HG03565 (cell line): ENCODE results near the gene ERF.

Experiments used
- ATAC-seq: cut with Tn5 transposase; IDR thresholded peaks from one replicate; pipeline ENCODE4 v1.9.1; 2021; ENCODE audit warnings: mild to moderate bottlenecking, moderate library complexity; ENCODE audit not compliant: unreplicated experiment

ERF gene

DNA sequence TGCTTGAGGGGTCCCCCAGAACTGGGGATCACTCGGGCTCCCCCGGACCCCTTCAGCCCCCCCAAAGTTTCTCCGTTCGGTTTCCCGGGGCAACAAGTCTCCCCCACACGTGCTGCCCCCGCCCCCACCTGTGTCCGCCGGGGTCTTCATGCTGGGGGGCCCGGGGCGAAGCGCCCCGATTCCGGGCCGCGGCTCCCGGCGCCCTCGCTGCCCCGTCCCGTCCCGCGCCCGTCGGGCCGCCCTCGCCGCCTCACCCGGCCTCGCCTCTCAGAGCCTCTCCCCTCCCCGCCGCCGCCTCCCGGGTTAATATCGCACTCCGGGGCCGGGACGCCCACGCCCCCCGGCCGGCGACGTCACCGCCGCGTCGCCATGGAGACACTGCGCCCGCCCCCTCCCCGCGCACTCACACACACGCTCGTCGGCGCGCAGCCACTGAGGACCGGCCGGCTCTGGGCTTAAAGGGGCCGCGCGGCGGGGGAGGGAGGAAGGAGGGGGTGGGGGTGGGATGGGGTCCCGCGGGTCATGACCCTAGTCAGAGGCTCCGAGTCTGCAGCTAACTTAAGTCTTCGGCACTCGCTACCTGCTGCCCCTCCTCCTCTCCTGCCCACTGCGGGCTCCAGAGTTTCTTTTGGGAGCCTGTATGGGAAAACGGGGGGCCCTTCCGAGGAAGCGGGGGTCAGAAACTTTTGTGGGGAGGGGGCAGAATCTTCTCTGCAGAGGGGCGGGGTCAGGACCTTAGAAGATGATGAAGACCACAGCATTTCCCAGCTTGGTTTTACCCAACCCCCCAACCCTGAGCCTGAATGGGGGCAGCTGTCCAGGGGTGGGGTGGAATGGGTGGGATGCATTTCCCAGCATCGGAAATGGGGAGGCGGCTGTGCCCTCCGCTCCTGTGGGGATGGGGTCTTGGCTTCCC, at the start of gene ERF:
TSS of gene ERF (minus strand) at position 279 of the 916 bp plus-strand sequence. CDS start at position 150, 129 bp downstream.
- peak; percentile 47 for ATAC-seq

GRCh38 chr19:42303876-42304275, 48.9 kb upstream of the ERF start:
- no peak for ATAC-seq

- ATAC-seq: no peak
Observed at GRCh38 chr19:42303101-42303464, 48.2 kb upstream of the ERF start.

- ATAC-seq: no peak
Observed at GRCh38 chr19:42301646-42302203, 46.8 kb upstream of the ERF start, which contains the start of gene PRR19. PRR19 (plus strand) TSS chr19:42302132; CDS start chr19:42309585, 7,453 bp downstream.

DNA sequence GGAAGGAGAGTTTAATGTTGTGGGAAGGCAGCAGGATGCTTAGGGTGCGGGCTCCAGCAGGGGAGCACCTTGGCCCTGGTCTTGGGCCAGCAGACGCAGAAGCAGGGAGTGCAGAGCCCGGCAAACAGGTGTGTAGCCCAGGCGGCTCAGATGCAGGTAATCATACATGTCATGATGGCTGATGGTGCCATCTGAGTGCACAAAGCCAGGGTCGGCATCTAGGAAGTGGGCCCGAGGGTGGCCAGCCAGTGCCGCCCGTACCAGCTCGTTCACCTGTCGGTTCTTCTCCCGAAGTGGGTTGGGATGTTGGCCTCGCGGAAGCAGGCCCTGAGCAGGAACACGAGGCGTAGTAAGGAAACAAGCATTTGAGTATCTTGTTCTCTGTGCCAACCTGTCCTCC, 42.1 kb upstream of the ERF start:
- ATAC-seq: no peak

DNA sequence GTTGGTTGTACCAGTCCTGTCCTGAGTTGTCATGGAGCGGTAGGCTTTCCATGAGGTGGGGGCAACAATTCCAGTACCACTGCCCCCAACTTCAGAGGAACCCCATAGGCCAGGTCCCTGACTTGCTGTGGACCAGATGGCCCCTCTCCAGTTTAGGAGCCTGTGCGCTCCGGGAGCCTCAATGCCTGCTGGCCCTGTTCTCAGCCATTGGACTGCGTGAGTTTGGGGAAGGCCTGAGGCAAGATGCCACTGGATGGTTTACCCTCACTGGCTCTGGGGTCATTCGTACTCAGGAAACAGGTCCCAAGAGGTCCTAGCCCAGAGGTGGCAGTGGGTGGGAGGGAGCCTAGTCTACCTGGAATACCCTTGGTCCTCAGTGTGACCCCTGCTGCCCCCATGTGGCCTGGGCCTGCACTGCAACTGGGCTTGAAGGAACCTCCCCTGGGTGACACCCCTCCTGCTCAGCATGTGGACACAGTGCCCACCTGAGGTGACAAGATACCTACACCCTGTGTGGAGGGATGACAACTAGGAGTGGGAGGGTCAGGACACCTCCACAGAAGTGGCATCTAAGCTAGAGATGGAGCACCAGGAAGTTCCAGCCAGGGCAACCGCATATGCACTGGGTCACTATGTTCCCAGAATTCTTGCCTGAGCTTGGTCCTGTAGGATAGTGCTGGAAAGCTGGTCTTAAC, 41.0 kb upstream of the ERF start:
- ATAC-seq: no peak

GRCh38 chr19:42295342-42295741, 40.4 kb upstream of the ERF start:
- no peak for ATAC-seq

DNA sequence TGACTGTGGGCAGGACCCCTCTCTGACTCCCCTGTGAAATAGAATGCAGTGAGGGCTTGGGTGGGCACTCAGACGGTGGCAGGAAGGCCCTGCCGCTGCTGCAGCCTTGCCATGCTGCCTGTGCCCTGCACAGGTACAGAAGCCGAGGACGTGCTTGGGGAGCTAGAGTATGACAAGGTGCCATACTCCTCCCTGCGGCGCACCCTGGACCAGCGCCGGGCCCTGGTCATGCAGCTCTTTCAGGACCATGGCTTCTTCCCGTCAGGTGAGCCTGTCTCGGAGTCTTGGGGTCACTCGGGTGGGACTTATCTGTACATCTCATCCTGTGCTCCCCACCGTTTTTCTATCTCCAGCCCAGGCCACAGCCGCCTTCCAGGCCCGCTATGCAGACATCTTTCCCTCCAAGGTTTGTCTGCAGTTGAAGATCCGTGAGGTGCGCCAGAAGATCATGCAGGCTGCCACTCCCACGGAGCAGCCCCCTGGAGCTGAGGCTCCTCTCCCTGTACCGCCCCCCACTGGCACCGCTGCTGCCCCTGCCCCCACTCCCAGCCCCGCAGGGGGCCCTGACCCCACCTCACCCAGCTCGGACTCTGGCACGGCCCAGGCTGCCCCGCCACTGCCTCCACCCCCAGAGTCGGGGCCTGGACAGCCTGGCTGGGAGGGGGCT, 39.7 kb upstream of the ERF start:
- no peak for ATAC-seq

- ATAC-seq: no peak
Observed at GRCh38 chr19:42293948-42294347, 39.0 kb upstream of the ERF start.

GRCh38 chr19:42293540-42293939, 38.6 kb upstream of the ERF start:
- ATAC-seq: no peak

GRCh38 chr19:42292963-42293362, 38.0 kb upstream of the ERF start:
- ATAC-seq: no peak

GRCh38 chr19:42292042-42292960, 37.4 kb upstream of the ERF start:
- no peak for ATAC-seq

- no peak for ATAC-seq
Observed at GRCh38 chr19:42291435-42291810, 36.5 kb upstream of the ERF start.

DNA sequence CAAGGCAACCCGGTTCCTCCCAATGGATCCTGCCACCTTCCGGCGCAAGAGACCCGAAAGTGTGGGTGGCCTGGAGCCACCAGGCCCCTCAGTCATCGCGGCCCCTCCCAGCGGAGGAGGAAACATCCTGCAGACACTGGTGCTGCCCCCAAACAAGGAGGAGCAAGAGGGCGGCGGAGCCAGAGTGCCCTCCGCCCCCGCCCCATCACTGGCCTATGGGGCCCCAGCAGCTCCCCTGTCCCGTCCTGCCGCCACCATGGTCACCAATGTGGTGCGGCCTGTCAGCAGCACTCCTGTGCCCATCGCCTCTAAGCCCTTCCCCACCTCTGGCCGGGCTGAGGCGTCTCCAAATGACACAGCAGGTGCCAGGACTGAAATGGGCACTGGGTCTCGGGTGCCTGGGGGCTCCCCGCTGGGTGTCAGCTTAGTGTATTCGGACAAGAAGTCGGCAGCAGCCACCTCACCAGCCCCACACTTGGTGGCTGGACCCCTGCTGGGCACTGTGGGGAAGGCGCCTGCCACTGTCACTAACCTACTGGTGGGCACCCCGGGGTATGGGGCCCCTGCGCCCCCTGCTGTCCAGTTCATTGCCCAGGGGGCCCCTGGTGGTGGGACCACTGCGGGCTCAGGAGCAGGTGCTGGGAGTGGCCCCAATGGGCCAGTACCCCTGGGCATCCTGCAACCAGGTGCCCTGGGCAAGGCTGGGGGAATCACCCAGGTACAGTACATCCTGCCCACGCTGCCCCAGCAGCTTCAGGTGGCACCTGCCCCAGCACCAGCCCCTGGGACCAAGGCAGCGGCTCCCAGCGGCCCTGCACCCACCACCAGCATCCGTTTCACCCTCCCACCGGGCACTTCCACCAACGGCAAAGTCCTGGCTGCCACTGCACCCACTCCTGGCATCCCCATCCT, 35.9 kb upstream of the ERF start:
- no peak for ATAC-seq

DNA sequence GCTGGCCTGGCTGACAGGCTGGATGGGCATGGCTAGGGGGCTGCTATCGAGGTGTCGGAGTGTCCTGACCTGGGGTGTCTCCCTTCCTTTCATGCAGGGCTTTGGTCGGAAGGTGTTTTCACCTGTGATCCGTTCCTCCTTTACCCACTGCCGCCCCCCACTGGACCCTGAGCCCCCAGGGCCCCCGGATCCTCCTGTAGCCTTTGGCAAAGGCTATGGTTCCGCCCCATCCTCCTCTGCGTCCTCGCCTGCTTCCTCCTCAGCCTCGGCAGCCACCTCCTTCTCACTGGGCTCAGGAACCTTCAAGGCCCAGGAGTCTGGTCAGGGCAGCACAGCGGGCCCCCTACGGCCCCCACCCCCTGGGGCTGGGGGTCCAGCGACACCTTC, 35.2 kb upstream of the ERF start:
- no peak for ATAC-seq

DNA sequence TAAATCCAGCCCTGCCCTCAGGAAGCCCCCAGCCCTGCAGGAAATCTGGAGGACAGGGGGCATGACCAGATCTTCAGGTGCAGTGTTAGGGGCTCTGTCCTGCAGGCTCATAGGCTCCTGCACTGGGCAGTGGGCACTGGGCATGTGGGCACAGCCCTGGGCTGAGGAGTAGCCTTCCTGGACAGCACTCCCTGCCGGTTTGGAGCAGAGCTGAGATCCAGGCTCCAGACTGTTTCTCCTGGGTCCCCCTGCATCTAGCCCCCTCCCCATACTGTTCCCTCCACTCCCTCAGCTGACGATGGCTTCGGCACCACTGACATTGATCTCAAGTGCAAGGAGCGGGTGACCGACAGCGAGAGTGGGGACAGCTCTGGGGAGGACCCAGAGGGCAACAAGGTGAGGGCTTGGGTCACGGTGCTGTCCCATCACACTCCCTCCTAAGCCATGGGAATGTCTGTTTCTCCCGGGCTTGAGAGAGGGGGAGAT, 34.7 kb upstream of the ERF start:
- ATAC-seq: no peak

DNA sequence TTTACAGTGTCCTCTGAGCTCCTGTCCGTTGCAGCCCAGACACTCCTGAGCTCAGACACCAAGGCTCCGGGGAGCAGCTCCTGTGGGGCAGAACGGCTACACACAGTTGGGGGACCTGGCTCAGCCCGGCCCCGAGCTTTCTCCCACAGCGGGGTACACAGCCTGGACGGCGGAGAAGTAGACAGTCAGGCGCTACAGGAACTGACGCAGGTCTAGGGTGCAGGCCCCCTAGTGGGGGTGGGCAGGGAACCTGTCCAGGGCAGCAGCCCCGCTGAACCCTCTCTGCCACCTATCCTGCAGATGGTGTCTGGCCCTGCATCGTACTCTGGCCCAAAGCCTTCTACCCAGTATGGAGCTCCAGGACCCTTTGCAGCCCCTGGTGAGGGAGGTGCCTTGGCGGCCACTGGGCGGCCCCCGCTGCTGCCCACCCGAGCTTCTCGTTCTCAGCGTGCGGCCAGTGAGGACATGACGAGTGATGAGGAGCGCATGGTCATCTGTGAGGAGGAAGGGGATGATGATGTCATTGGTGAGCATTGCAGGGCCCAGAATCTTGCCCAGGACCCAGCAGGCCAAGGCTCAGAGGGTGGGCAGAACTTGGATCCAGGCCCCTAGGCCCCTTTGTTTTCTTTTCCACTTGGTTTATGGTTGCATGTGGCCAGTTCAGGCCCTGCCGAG, 34.1 kb upstream of the ERF start:
- no peak for ATAC-seq

- no peak for ATAC-seq
Observed at GRCh38 chr19:42288387-42288786, 33.5 kb upstream of the ERF start.

GRCh38 chr19:42287827-42288107, 32.8 kb upstream of the ERF start:
- no peak for ATAC-seq
